GM21526 (cell line): Measurements from ENCODE around the gene MMD.
"Not testable (repeated sequence)": the region's sequence is repeated elsewhere in the genome, so short reads cannot be mapped to it uniquely, and the experiment has no call there.

Experiments used
- ATAC-seq: cut with Tn5 transposase; IDR thresholded peaks from one replicate; pipeline ENCODE4 v1.9.1; 2021; ENCODE audit warnings: moderate library complexity; ENCODE audit not compliant: unreplicated experiment, low FRiP score

Gene MMD

DNA sequence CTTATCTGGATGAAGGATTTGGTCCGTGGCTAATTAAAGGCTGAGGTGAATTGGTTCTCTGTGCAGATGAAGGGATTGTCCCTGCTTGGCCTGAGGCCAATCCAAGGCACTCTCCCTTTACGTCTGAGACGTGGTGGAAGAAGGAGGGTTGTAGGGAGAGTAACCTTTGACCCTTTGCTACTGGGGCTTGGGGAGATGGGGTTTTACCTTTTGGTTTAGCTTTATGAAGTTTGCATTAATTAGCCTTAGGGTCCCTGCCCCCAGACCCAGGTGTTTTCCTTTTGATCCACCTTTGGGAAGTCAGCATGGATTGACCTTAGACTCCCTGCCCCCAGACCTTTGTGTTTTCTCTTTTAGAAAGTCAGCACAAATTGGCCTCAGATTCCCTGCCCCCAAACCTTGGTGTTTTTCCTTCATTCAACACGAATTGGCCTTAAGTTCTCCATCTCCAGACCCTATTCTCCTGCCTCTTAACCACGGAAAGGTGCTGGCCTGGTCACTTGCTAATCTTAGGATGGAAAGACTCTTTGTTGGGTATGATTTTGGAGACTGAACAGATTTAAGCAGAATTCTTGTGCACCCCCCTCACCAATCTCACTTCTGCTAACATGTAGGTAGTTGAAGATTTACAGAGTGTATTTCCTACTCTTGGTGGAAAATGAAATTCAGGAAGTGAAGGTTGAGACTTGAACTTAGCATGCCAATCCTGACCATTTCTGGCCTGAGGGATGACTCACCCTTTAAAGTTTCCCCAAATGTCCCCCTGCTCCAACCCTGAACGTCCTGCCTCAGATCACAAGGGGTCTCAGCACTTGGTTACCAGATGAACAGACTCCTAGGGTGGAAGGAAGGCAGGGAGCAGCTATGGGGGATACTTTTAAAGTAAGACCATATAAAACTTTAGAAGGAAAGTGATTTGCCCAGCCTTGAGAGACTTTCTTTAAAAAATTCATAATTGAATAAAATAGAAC is 23.1 kb upstream of the MMD start:
- ATAC-seq: no peak

DNA sequence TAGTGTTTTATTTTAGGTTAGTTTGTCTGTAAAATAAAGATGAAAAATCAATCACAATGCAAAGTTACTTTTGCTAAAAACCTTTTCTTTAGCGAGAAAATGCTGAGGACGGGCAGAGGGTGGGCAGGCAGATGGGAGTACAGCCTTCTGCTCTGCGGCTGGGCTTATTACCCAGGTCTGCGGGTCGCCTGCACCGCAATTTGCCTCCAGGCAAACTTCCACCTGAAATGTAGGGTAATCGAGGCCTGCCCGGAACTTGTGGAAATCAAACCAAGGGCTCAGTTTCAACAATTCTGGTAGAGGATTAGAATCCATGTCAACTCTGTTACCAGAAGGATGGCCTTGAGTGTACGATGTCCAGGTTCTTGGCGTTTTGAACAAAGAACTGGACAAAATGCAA is 22.3 kb upstream of the MMD start:
- no peak for ATAC-seq

DNA sequence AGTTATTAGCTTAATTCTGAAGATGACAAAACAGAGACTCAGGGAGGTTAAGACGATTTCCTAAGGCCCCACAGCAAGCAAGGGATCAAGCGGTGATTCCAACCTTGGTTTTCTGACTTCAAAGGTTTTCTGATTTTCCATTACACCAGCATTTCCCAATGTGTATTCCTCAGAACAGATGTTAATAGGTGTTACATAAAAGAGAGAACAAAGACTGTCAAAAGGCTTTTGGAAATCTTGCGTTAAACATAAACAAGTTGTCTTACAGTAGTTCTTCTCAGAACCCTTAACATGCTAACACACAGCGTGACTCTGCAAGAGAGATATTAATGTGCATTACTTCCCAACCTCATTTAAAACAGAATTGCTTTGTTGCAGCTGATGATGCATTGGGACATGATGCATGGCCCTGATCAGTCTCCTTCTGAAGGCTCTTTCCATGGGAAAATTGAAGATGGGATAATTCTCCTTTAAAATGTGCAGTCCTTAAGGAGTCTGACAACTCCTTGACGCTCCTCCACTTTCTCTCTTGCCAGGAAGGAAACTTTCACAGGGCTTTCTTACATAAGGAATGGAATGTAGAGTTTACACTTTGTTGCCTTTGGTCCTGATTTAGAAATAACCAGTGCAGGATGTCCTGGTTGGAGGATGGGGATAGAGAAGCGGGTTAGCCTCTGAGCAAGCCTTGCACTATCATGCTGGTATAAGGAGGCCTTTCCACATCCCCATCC is 21.5 kb upstream of the MMD start:
- no peak for ATAC-seq

DNA sequence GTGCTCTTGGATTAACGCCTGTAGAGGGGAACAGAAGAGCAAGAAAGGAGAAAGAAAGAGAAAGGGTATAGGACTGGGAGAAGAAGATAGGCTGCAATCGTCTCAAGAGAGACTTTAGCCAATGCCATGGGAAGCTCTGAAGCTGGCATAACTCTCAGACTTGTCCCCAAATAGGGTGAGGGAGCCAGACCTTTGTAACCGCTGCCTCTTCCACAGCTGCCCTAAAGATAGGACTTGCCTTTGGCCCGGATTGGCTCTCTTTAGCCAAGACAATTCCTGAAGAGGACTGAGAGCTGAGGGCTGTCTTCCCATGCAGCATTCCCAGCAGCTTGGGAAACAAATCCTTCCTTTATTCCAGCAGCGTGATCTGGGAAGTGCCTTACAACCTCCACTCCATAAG is 20.8 kb upstream of the MMD start:
- ATAC-seq: no peak

DNA sequence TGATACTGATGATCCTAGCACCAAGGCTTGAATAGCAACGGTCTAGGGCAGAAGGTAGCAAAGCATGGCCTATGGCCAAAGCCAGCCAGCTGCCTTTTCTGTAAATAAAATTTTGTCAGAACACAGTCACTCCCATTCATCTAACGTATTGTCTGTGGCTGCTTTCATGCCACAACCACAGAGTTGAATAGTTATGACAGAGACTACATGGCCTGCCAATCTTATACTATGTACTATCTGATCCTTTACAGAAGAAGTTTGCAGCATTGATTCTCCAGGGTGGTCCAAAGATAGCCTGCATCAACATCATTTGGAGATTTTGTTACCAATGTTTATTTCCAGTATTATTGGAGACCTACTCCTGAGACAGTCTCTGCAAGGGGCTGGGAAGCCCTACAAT is 19.9 kb upstream of the MMD start:
- ATAC-seq: no peak

DNA sequence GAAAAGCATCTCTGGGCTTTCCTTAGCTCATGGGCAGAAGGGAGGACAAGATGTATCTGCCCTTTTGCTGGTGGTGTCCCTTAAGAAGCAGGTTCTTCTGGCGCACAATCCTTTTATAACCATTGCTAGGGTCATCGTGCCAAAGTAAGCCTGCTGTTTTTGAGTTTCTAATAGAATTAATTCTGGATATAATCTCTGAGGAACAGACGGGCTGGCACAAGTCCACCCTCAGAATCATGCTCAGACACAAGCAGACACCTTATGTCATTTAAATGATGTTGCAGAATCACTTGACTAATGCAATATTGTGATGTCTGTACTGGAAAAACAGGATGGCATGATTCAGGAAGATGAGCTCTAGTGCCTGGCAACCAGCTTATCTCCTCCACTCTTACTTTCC is 18.8 kb upstream of the MMD start:
- ATAC-seq: no peak

DNA sequence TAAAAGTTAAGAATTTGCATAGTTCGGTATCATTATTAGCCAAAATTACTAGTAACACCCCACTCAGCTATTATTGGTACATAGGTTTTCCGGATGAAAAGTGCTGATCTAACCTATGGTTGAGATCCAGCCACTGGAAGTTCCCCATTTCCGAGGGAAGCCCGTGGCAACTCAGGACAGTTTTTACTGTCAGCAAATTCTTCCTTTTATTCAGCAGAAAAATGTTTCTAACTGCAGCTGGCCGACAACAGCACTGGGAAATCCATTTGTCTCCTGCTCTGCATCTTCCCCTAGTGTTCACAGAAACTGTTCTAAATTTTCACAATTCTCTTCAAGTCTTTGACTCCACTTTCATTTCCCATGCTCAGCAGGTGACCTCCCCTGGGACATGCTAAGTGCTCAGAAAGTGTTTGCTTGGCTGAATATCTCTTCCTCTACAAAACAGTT is 15.5 kb upstream of the MMD start:
- ATAC-seq: peak; percentile 75

DNA sequence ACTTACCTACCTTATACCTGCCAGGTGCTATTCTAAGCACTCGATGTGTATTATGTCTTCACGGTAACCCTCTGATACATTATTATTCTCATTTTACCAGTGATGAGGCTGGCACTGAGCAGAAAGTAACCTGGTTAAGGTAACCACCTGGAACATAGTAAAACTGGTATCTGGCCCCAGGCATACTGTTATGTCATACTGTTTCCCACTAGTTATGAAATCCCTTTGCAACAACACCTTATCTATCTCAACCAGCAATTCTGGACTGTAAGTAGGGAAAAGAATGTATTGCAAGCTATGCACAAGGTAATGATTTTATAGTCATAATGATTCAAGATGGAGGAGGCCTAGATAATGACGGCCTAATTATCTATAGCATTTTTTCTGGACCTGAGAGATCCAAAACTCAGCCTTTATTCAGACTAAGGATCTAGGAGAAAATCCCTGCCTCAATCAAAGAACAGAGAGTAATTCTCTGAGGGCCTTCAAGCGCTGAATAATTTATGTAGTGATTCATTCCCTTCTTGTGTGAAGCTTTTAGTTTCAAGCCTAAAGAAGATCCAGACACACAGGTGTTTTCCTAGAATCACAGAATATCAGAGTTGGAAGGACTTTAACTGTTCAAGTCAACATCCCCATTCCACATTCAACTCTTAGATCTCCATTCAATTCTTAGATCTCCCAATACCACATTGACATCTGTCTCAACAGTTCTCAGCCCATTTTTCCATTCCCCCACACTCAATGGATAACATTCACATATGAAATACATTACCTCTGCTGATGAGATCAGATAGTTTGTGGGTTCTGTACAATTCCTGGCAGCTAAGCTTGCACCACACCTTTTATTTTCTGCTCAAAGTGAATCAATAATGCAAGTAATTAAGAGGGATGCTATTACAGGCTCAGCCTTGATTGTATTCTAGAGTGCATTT is 14.9 kb upstream of the MMD start:
- ATAC-seq: no peak

DNA sequence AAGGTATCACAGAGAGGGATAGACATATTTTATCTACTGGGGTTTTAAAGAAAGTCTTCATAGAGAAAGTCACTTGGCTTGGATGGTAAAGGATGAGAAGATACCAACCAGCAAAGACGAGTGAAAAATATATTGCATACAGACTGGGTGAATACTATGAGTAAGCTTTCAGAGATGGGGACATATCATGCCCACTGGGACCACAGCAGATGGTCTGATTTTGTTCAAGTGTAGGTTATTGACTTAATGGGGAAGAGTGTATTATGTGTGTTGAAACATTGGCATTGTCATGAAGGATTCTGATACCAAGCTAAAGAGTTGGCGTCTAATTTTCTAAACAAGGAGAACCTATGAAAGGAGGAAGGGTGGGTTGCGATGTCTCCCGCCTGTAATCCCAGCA is 13.8 kb upstream of the MMD start:
- no peak for ATAC-seq

DNA sequence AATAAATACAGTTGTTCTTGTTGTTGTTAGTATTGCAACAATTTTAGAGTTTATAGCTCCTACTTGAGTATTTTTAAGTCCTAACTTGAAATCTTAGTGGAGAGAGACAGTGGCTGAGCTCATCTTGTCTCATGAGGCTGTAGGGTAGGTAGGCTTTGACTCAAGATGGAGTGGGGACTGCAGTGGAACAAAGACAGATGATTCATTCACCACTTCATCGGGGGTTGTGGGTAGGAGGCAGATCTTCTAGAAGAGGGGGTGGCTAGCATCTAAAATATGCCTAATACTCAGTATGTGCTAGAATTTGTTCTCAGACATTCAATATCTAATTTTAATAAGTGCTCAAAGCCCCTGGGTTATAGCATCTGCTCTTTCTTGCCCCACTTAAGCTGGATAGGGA is 13.1 kb upstream of the MMD start:
- ATAC-seq: no peak

DNA sequence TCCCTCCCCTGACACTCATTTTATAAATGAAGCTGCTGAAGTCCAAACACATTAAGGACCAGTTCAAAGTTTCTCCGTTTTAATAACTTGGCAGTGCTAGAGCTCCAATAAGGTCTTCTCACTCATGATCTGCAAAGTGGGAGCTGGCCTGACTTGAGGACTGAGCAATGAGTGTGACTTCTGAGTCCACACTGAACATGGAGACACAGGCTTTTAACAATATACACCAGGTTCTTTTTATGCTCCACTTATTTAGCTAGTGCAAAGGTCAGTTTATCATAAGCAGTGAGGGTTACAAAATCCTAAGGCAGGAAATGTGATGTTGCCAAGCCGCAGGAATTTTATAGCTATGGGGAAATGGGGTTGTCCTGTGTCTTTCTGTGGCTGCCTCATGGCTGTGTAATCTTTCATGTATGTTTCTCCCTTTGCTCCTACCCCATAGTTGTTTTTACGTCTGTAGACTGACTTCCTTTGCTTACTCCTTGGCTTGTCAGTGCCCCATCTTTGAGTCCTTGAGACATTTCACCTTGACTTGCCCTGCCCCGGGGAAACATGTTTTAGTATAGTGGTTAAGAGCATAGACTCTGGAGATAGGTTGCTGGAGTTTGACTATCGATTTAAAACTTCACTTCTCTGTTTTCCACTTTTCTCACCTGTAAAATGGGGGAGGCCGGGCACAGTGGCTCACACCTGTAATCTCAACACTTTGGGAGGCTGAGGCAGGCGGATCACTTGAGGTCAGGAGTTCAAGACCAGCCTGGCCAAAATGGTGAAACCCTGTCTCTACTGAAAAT is 12.2 kb upstream of the MMD start:
- ATAC-seq: no peak

DNA sequence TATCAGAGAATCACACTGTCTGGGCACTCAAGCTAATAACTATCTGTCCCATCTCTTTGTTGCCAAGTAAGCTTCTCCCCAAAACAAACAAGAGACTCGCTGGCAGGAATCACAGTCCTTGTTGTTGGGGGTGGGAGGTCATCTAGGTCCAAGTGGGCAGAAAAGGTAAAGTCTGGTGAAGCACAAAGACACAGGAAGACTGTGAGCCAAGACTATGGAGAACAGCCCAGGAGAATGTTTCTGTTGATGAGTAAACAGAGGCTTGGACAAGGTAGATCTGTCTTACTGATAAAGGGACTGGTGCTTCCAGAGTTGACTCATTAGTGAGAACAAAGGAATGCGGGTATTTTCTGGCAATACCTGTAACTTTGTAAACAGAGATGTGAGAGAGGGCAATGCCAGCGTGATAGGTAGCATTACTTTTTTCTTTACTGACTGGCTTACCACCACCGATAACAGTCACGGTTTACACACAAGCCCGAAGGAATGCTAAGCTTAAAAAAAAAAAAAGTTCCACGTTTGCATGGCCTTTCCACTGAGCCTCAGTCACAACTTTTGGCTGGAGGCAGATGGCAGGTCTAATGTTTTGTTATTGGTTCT is 11.5 kb upstream of the MMD start:
- no peak for ATAC-seq

DNA sequence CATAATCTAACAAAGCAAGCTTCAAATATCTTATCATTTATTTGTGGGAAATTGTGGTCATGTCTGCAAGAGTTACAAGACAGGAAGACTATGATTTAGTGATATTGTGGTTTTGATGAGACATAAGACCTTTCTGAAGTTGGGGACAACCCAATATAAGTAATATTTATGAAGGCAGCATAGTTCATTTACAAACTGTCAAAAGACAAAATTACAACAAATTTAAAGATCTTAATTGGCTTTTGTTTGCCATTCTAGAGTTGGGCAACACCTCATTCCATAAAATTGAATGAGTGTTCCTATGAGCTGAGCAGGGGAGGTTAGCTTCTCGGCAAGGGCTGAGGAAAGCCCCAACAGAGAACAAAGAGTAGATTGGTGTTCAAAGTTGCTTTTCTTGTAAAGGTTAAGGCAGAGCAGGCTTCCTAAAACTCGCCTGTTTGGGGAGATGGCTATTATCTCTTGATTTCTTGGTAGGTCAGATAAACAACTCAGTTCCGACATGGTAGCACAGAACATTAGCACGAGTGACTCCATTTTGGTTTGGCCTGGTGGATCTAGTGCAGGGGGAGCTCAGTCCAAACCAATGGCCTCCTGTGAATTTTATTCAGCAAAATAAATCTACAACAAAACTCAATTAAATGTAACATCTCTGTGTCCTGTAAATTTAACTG is 10.9 kb upstream of the MMD start:
- ATAC-seq: no peak

DNA sequence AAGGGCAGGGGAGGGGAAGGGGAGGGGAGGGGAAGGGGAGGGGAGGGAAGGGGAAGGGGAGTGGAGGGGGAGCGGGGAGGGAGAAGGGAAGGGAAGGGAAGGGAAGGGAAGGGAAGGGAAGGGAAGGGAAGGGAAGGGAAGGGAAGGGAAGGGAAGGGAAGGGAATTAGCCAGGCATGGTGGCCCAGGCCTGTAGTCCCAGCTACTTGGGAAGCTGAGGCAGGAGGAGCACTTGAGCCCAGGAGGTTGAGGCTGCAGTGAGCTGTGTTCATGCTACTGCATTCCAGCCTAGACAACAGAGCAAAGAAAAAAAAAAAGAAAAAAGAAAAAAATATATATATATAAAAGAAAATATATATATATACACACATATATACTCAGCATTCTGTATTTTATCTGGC is 10.3 kb upstream of the MMD start:
- not testable (repeated sequence) for ATAC-seq

DNA sequence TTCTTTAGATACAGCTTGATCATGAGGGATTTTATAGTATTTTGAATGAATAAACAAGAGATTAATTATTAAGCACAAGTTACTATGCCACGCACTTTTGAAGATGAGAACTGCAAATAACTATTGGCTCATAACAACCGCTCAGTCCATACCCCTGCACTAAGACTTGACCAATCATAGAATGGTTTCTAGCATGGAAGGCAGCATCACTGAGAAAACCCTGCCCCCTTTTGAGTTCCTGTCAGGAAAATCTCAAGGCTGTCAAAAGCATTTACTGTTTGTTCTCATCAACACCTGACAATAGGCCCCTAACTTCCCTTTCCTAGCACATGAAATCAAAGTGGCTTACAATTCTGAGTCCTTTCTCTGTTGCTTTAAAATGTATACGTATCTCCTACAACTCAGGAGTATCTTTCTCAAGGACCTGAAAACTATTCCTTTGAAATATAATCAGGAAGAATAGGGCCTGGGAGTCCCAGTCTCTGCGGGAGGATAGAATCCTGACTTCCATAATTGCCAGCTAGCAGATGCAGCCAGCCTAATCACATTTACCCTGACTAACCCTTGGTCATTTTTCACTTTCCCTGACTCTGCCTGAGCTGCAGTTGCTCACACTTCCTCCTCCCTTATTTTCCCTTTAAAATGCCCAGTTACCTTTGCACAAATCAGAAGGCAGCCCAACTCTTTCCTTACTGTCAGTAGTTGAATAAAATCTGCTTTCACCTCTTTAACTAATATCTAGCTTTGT is 9.1 kb upstream of the MMD start:
- ATAC-seq: no peak

DNA sequence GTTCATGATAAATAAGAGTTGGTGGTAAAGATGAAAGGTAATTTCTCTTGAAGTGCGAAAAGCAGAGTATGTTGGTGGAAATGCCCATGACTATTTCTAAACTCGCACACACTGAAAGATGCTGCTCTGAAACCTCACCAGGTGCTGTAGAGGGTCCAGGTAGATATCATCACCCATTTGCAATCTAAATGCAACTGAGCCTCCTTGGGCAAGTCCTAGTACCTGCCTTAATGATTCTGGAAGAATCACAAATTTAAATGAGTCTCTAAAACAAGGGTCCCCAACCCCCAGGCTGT is 5.9 kb upstream of the MMD start:
- no peak for ATAC-seq

DNA sequence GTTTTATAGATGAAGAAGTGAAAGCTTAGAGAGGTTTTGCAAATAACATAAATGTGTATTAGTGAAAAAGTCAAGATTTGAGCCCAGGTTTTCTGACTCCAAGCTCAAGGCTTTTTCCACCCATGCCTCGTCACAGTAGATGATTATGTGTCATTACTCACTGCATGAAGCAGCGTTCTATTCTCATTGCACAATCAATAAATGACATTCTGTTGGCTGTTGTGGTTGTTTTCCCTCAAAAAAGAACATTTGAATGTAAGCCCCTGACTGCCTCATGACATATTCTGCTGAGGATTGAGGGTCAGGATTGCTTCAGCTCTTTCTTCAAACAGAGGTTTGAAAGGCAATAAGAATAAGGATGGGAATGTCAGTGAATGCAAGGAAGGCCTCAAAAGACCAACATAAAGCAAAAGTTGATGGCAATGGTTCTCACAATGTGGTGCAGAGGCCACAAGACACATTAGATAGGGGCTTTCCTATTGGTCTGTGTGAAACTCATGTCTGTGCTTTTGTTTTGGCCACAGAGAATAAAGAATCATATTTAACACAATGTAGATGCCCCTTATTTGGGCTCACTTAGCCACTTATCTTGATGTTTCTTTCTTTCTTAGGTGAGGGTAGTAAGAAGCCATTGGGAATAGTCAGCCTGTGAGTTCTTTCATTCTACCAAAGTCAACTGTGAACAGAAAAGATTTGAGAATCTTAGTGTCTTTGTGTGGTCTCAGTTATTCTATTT is 5.4 kb upstream of the MMD start:
- no peak for ATAC-seq
